Coronary artery (tissue), 2 donors: ENCODE results near the gene PPY.

Experiments used
- DNase-seq: peaks from one replicate; pipeline ENCODE4 v3.0.0-alpha.2; 2017; ENCODE audit warnings: low spot score
- H3K27ac ChIP-seq, 2 donors: fragments of 200-600 bp; sonication (generic); one replicate each; pipeline ENCODE4 v1.5.1; 2016 to 2019
- H3K4me3 ChIP-seq: fragments of 200-600 bp; sonication (generic); 2 replicates; pipeline ENCODE4 v1.5.1; 2016; ENCODE audit warnings: mild to moderate bottlenecking, moderate library complexity
- TF ChIP-seq, protein P1 (sequence below): fragments of 200-600 bp; sonication (generic); IDR thresholded peaks from one replicate; pipeline ENCODE4 v1.5.1; 2019; ENCODE audit warnings: antibody characterized with exemption

The PPY gene

GRCh38 chr17:43983196-43983514 is 40.9 kb upstream of the PPY start:
- Histone ChIP-seq H3K27ac (no peak overlapping the region), H3K4me3 (peak overlapping the region; percentile 66)
- no peak for DNase-seq
- TF ChIP-seq, protein P1, sequence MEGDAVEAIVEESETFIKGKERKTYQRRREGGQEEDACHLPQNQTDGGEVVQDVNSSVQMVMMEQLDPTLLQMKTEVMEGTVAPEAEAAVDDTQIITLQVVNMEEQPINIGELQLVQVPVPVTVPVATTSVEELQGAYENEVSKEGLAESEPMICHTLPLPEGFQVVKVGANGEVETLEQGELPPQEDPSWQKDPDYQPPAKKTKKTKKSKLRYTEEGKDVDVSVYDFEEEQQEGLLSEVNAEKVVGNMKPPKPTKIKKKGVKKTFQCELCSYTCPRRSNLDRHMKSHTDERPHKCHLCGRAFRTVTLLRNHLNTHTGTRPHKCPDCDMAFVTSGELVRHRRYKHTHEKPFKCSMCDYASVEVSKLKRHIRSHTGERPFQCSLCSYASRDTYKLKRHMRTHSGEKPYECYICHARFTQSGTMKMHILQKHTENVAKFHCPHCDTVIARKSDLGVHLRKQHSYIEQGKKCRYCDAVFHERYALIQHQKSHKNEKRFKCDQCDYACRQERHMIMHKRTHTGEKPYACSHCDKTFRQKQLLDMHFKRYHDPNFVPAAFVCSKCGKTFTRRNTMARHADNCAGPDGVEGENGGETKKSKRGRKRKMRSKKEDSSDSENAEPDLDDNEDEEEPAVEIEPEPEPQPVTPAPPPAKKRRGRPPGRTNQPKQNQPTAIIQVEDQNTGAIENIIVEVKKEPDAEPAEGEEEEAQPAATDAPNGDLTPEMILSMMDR, result no peak

DNA sequence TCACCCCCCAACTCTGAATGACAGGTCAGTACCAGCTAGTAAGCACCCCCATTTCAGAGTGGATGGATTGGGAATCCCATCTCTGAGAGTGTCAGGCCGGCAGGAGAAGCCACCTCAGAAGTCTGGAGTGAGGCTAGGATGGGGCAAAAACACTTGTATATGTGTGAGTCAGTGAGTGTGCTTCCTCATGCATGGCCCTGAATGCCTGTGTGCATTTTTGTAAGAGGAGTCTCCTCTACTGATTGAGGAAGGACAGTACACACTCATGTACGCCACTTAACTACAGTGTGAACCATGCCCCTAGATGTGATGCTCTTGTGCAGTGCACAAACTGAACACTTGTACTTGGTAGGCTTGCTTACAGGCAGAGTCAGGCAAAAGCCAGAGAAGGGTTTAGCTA is 39.9 kb upstream of the PPY start:
- TF ChIP-seq, protein P1, result no peak
- DNase-seq, result no peak
- Histone ChIP-seq H3K27ac (no peak overlapping the region), H3K4me3 (no peak overlapping the region)

DNA sequence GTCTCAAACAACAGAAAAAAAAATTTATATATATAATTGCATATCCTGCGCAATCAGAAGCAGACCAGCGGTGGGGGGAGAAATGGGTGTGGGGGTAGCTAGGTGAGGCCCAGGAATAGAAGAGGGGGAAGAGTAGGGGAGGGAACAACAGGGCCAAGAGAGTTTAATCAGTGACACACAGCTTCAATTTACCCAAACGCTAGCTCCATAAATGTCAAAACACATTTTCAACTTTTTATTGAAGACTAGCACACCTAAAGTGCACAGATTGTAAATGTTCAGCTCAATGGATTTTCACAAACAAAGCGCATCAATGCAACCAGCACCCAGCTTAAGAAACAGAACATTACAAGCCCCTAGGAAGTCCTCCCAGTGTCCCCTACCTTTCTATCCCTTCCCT is 37.4 kb upstream of the PPY start:
- no peak overlapping the region for H3K4me3 ChIP-seq
- TF ChIP-seq, protein P1, result no peak
- H3K27ac ChIP-seq, result no peak overlapping the region
- no peak for DNase-seq

GRCh38 chr17:43979011-43979410 is 36.7 kb upstream of the PPY start:
- Histone ChIP-seq H3K27ac (no peak overlapping the region), H3K4me3 (no peak overlapping the region)
- TF ChIP-seq, protein P1, result no peak
- no peak for DNase-seq

DNA sequence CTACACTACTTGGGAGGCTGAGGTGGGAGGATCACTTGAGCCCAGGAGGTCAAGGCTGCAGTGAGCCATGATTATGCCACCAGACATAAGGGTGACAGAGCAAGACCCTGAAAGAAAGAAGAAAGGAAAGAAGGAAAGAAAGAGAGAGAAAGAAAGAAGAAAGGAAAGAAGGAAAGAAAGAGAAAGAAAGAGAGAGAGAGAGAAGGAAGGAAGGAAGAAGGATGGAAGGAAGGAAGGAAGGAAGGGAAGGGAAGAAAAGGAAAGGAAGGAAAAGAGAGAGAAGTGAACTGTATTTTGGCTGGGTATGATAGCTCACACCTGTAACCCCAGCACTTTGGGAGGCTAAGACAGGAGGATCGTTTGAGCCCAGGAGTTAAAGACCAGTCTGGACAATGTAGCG is 35.8 kb upstream of the PPY start:
- no peak for DNase-seq

DNA sequence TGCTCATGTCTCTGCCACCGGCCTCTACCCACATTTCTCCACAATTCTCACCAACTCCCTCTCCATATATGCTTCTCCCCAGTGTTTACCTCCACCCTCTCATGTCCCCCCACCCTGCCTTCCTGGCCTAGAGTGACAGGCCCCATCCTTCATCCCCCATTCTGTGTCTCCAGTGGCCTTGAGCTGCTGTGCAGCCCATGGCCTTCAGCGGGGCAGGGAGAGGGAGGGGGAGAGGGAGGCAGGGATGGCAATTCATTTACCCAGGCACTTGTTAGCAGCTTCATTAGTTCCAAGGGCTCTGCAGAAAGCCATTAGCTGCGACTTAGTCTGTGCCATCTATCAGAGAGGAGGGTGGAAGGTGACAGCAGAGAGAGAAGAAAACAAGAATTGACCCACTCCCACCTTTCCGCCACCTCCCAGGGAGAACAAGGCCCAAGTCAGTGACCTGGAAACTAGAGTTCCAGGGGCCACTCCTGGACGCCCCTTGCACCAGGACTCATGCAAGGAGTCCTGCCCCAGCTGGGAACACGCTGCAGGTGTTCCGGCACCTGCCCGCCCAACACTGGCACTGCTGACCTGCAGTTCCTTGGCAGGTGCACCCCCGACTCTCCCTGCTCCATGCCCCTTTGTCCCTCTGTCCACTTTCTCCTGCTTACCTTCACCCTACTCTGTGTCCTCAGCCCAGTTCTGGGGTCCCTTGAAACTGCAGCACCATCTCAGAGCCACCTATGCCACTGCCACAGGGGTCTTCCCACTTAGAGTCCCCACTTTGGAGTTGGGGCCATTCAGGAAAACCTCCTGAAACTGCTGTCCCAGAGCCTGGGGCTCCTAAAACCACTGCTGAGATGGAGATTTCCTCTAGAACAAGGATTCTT is 34.9 kb upstream of the PPY start:
- TF ChIP-seq, protein P1, result no peak
- DNase-seq, result no peak
- no peak overlapping the region for H3K4me3 ChIP-seq

More for the DNA sequence above, 35.8 kb upstream of the PPY start:
- Histone ChIP-seq H3K4me3 (no peak overlapping the region), H3K27ac (no peak overlapping the region)
- TF ChIP-seq, protein P1, result no peak

DNA sequence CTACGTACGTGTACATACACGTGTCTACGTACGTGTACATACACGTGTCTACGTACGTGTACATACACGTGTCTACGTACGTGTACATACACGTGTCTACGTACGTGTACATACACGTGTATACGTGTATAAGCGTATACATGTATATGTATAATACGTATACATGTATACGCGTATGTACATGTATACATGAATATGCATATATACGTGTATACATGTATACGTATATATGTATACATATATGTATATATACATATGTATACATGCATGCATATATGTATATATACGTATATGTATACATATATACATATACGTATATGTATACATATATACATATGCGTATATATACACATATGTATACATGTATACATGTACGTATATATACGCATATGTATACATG is 33.6 kb upstream of the PPY start:
- TF ChIP-seq, protein P1, result no peak
- Histone ChIP-seq H3K4me3 (no peak overlapping the region), H3K27ac (no peak overlapping the region)
- DNase-seq, result no peak

More for the DNA sequence above, 34.9 kb upstream of the PPY start:
- H3K27ac ChIP-seq, result no peak overlapping the region
